Neutrophil (primary cell): ENCODE results near the gene PRDM10.
A peak's percentile ranks its signal among the peaks of the same experiment; 100 is the strongest.

Experiments used
- H3K27ac ChIP-seq: fragments of 200-600 bp; sonication (generic); 2 replicates; pipeline ENCODE4 v1.5.1; 2016; ENCODE audit warnings: mild to moderate bottlenecking, moderate library complexity
- H3K27me3 ChIP-seq: fragments of 200-600 bp; sonication (generic); 2 replicates; pipeline ENCODE4 v1.6.0; 2016; ENCODE audit warnings: mild to moderate bottlenecking
- H3K36me3 ChIP-seq: fragments of 200-600 bp; sonication (generic); 2 replicates; pipeline ENCODE4 v1.5.1; 2017
- H3K4me1 ChIP-seq, 2 experiments: fragments of 200-600 bp in 1 of 2; sonication (generic) in 1 of 2; 1 replicate in 1 of 2; 2 replicates in 1 of 2; pipeline versions ENCODE4 v1.5.1 to v1.6.1; 2013 to 2016; ENCODE audit warnings: low read depth in 1 of 2, low read length in 1 of 2, mild to moderate bottlenecking in 1 of 2, moderate library complexity in 1 of 2; ENCODE audit not compliant: control insufficient read depth in 1 of 2, insufficient read depth in 1 of 2
- H3K4me3 ChIP-seq, 2 experiments: fragments of 200-600 bp in 1 of 2; sonication (generic) in 1 of 2; 1 replicate in 1 of 2; 2 replicates in 1 of 2; pipeline ENCODE4 v1.5.1; 2013 to 2016; ENCODE audit warnings: low read depth in 1 of 2, low read length in 1 of 2, mild to moderate bottlenecking in 1 of 2, moderate library complexity in 1 of 2
- H3K9me3 ChIP-seq: fragments of 200-600 bp; sonication (generic); 2 replicates; pipeline ENCODE4 v1.5.1; 2016
- CTCF ChIP-seq: fragments of 200-600 bp; sonication (generic); IDR thresholded peaks from 2 replicates; pipeline ENCODE4 v1.5.1; 2016; ENCODE audit warnings: antibody characterized with exemption

The PRDM10 gene

DNA sequence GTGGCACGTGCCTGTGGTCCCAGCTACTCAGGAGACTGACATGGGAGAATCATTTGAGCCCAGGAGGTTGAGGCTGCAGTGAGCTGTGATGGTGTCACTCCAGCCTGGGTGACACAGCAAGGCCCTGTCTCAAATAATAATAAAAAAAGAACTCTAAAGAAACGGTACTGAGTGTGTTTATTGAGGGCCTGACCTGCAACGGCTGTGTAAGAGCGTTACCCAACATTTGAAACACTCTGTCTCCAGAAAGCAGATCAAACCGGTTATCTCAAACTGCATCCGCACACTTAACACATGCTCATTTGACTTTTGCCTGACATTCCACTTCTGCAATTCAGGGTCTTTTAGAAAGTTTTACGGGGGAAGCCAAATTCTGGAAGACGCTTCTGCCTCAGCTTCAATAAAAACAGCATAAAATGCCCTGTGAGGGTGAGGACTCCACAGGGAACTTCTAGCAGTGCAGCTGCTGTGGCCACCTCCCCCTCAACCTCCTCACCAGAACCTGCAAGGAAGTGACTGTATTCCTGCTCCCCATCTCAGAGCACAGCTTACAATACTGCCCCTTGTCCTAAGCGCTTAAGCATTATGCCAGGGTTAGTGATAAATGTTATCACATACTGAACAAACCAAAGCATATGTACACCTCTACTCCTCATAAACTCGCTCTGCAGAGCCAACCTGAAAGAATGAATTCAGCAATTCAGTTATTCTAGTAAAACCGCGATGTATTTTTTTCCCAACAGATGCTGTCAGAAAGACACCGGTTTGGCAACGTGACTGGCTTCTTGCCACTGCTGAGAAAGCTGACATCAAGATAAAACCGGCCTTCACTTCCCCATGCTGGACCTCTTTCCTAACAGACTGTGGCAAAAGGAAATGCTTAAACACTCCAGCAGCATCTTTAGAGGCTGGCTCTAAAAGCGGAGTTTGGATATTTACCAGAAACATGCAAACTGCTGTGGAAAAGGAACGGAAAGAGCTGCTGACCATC is 52.2 kb downstream of the PRDM10 start:
- Histone ChIP-seq H3K4me1 (peaks cover 28% of the 10 kb centered on the region in 2 experiments), H3K36me3 (peaks cover 17% of the 10 kb centered on the region), H3K4me3 (peak overlapping the region; percentile 2 to 28), H3K27me3 (no peaks in the 10 kb centered on the region), H3K9me3 (no peaks in the 10 kb centered on the region), H3K27ac (peak overlapping the region; percentile 76)
- TF ChIP-seq CTCF = no peak

- H3K4me3 ChIP-seq = no peak overlapping the region
- no peaks in the 10 kb centered on the region for H3K9me3 ChIP-seq
- peaks cover 28% of the 10 kb centered on the region in 2 experiments for H3K4me1 ChIP-seq
- H3K27me3 ChIP-seq = no peaks in the 10 kb centered on the region
- no peak for TF ChIP-seq CTCF
- H3K27ac ChIP-seq = peak overlapping the region; percentile 76
- H3K36me3 ChIP-seq = peaks cover 22% of the 10 kb centered on the region
Observed at GRCh38 chr11:129948926-129949466, 53.6 kb downstream of the PRDM10 start.

GRCh38 chr11:129947474-129947873 is 55.2 kb downstream of the PRDM10 start:
- TF ChIP-seq CTCF = no peak
- Histone ChIP-seq H3K27me3 (no peaks in the 10 kb centered on the region), H3K4me3 (no peak overlapping the region), H3K4me1 (peaks cover 28% of the 10 kb centered on the region in 2 experiments), H3K9me3 (no peaks in the 10 kb centered on the region), H3K27ac (no peak overlapping the region), H3K36me3 (peaks cover 36% of the 10 kb centered on the region)

DNA sequence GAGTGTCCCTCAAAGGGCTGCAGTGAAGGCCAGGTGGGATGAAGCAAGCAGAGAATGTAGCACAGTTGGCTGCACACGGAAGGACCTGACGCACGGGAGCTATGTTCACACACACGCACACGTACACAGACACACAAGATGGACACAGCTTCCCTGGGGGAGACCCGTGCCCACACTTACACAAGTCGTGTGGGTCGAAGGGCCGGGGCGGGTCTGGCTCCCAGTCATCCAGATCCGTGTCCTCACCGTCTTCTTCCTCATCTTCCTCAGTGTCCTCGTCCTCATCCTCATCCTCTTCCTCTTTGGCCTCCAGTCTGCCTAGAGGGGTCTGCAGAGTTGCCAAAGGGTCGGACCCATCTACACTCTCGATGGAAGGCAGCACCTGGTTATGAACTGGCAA is 55.7 kb downstream of the PRDM10 start:
- Histone ChIP-seq H3K9me3 (no peaks in the 10 kb centered on the region), H3K4me3 (no peak overlapping the region), H3K27me3 (no peaks in the 10 kb centered on the region), H3K27ac (no peak overlapping the region), H3K36me3 (peaks cover 40% of the 10 kb centered on the region), H3K4me1 (peaks cover 28% of the 10 kb centered on the region in 2 experiments)
- no peak for TF ChIP-seq CTCF

DNA sequence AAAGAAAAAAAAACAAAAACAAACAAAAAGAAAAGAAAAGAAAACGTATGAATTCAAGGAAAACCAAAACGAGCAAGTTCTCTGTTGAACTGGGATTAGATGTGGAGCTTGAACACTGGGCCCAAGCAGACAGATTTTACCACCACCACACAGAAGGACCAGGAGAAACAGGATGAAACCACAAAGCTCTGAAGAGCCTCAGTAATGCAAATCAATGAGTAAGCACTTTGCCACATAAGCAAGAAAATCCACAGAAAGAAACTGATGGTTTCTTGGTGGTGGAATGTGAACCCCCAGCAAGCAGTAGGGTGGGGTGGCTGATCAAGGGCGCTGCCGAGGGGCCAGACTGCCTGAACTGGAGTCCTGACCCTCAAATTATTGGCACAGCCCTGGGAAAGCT is 56.4 kb downstream of the PRDM10 start:
- Histone ChIP-seq H3K36me3 (peaks cover 46% of the 10 kb centered on the region), H3K4me1 (peaks cover 24 to 25% of the 10 kb centered on the region in 2 experiments), H3K4me3 (no peak overlapping the region), H3K9me3 (no peaks in the 10 kb centered on the region), H3K27ac (no peak overlapping the region), H3K27me3 (no peaks in the 10 kb centered on the region)
- TF ChIP-seq CTCF = no peak
